SIG-M5 treated with dmso at 0.1 percent for 504 hours (cell line): ENCODE results near the gene SPAG4.

ENCODE experiments used
- DNase-seq: peaks from one replicate; lab custom pipeline; 2025; ENCODE audit not compliant: unreplicated experiment; lab: John Stamatoyannopoulos, UW

SPAG4 gene

DNA sequence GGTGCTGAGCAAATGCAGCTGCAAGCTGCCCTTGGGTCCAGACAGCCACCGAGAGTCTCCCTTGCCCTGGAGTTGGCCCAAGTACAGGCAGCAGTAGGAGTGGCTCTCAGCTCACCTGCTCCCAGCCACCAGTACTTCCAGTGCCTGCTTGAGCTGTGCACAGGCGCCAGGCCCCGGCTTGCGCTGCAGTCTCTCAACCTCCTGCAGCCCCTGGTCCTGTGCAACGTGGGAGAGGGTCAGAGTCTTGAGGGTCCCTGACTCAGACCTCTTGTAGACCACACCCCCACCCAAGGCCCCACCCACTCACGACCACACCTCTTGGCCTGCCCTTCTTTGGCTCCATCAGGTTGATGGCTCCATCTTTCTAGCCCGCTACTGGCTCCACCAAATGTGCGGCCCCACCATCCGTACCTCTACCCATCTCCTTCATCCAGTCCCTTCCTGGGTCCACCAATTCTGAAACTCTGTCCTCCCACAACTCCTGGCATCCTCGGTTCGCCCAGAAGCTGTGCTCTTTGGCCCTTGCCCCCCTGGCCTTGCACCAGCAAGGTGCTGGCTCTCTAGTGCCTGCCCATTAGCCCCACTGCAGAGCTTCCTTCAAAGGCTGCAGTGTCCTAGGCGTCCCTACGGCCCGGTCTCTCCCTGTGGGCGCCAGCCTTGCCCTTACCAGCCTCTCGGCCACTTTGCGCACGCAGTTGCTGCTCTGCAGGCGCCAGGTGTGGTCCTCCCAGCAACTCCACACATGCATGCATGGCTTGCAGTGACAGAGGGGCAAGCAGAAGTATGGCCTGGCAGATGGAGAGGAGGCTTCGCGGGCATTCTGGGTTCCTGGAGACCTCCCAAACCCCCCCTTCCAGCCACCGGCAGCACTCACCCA, 16.5 kb upstream of the SPAG4 start:
- no peak for DNase-seq

DNA sequence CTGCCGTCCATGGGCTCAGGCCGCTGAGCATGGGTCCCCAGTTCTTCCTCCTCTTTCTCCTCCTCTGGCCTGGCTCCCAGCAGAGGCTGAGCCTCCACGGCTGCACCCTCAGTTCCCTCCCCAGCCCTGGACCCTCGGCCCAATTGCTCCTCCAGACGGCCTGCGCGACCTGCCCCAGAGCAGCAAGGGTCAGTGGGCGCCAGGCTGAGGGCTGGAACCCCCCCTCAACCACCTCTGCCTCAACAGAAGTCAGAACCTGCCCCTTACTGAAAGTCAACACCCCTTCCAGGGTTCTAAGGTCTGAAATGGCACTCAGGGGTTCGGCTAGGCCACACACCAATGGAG, 15.9 kb upstream of the SPAG4 start:
- DNase-seq = no peak

DNA sequence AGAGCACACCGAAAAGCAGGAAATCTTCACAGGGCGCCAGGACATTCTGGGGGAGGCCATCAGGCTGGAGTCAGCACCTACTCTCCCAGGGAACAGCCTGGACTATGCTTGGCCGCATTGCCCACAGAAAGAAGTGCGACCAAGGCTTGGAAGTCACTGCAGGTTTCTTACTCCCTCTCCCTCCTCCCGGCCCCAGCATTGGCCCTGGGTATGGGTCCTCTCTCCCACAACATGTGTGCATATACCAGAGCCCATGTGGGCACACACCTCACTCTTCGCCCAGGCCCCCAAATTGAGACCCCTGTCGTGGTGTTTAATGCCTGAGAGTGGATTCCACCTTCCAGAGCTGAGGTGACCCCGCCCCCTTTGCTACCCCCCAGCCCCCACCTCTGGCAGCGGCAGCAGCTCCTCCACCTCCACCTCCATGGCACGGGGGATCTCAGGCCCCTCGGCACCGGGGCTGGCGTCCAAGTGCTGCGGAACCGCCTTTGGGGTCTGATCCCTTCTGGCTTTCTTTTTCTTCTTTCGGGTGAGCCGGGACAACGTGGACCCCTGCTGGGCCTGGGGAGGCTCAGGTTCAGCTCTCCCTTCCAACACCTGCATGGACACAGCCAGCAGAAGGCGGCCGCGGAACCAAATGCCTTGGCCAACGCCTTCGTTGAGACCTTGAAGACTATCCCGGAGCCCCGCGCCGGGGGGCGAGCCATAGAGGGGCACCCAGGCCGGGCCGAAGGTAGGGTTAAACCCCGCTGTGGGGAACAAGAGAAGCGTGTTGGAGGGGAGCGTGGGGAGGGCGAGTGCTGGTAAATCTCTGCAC, 15.2 kb upstream of the SPAG4 start:
- DNase-seq = no peak

DNA sequence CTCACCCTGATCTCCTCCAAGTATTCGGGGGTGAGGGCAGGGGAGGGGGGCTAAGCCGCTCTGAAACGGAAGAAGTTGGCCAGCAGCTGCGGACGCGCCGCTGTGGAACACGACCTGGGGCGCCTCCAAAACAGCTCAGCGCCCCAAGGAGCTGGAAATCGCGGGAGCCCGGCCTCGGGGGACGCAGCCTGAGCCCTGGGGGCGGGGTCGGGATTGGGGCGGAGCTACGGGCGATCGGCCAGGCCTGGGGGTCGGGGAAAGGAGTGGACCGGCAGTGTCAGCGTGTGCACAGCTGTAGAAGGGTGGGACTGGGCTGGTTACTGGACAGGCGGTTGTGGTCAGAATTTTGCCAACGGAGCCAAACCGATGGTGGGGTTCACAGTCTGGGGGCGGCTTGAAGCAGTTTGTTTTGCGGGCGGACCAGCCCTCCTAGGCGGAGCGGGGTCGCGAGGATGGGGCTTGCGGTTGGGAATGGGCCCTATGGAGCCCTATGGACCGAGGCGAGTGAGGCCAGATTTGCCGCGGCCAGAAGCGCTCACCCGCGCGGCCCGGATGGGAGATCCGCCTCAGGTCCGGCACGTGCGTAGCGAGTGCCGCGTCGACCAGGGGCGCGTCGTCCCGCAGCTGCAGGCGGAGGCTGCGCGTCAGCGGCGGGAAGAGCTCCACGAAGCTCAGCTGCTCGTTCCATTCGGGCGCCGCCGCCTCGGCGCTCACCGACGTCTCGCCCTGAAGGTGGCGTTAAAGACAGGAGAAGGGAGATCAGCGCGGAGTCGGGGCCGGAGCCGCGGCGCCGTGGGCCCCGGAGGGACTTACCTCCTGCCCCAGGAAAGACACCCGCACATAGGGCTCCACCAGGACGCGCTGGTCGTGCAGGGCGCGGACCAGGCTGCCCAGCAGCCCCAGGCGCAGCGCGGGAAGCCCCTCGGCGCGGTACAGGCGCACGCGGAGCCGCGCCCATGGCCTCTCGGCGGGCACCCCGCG, 14.3 kb upstream of the SPAG4 start:
- DNase-seq = peak; percentile 42

DNA sequence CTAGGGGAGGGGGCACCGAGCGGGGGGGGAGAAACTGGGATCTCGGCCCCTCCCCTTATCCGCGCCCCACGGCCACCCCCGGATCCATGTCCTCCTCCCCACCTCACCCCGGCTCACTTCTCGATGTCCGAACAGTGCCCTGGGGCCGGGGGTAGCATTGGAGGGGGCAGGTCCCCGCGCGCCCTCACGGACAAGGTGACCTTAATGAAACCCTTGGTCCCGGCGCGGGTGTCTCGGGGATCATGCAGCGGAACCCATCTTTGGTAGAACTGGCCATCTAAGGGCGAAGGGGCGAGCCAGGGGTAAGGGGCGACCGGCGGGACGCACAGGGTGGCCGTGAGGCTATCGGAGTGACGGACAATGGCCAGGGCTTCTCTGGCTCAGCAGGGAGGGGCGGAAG, 13.6 kb upstream of the SPAG4 start:
- no peak for DNase-seq

DNA sequence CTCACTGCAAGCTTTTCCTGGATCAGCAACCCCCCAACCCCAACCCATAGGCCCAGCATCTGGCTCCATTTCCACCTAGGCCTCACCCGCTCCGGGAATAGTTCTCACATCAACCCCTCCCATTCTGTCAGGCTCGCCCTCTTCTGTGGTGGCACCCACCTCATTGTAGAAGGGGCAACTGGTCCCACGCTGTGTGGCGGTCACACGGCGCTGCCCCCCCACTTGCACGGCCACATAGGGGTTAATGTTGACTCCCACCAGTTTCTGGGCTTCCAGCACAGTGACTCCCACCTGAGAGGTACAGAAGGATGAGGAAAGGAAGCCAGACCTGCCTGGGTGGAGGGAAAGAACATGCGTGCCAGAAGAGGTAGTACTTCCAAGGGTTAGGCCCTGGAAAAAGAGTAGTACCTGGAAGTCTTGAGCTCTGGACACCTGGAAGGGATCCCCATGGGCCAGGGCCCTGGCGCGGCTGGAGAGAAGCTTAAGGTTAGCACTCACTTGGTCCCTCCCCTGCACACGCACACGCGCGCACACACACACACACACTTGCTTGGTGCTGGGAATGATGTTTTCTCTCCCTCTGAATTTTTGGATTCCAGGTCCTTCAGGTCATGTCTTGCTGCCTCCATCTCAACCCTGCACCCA, 12.7 kb upstream of the SPAG4 start:
- DNase-seq = no peak

DNA sequence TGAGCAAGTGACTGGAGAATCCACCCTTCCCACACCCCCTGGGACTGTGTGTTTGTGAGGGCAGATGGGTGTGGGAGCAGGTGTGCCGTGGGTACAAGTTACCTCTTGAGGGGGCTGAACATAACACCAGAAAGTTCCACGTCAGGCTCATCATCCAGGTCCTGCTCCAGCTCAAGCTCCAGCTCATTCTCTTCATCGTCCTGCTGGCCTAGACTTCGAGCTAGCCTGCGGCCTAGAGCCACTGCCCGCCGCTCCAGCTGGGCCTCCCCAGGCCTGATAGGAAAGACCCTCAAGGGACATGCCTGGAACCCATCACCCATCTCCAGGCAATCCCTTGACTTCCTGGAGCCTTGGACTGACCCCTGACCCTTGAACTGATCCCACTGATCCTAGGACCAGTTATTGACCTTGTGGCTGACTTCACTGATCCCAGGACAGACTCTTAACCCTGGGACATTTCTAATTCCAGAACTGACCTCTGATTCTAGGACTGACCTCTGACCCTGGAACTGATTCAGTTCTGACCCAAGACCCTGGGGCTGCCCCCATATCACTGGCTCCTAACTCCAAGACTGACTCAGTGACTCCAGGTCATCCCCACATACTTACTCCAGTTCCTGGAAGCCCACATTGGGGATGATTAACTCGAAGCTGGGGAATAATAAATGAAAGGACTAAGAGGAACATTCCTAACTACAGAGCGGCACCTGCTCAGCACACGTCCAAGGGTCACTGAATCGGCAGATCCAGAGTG, 11.8 kb upstream of the SPAG4 start:
- DNase-seq = no peak

DNA sequence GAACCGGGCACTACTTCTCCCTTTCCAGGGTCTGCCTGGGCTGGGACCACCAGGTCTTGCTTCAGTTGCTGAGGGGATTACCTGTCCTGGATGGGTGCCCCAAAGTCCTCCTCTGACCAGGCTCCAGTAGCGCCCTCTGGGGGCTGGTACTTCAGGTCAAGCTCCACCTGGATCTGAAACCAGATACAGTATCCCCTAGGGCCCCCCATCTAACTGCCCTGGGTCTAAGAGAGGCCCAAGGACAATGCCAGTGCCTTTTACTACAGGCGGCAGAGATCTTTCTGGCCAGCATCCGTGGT, 11.2 kb upstream of the SPAG4 start:
- no peak for DNase-seq

DNA sequence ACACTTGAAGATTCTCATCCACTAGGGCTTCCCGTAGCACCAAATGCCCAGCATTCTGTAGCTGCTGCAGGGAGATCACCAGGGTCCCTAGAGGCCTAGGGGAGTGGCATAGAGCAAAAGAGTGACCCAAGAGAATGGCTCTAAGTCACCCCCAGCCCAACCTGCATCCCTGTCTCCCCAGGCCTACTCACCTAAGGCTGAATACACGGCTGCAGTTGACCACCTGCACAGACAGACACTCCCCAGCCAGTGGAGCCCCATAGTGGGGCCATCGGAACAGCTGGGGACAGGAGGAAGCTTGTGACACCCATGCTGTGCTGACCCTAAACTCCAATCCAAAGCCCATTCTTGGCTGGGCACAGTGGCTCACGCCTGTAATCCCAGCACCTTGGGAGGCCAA, 9.5 kb upstream of the SPAG4 start:
- no peak for DNase-seq

DNA sequence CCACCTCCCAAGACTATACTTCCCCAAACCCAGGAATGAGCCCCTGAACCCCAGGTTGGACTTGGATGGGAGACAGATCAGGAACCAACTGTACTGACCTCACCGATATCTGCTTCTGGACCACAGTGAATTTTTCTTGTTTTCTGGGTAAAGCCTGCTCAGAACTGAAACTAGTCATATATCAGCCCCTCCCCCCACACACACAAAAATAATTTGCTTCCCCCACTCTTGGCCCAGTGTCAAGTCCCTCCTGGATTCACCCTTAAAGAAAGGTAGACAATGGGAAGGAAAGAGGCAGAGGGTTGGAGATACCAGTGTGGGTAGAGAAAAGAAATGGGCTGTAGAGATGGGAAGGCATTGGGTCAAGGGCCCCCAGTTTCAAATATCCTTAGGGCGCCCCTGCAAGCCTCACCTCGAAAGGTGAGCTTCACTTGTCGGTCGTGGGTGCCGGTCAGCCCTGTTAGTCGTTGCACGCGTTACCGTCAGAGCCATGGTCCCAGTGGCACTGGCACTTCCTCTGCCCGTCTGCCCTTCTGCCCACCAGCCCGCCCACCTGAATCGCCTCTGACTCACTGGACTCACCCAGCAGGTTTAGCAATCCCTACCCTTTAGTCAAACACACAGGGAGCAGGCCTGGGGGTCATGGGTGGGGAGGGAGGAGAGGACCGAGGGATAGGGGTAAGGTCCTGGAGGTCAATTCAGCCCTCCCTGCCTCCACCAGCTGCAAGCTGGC, 8.5 kb upstream of the SPAG4 start:
- DNase-seq = no peak

DNA sequence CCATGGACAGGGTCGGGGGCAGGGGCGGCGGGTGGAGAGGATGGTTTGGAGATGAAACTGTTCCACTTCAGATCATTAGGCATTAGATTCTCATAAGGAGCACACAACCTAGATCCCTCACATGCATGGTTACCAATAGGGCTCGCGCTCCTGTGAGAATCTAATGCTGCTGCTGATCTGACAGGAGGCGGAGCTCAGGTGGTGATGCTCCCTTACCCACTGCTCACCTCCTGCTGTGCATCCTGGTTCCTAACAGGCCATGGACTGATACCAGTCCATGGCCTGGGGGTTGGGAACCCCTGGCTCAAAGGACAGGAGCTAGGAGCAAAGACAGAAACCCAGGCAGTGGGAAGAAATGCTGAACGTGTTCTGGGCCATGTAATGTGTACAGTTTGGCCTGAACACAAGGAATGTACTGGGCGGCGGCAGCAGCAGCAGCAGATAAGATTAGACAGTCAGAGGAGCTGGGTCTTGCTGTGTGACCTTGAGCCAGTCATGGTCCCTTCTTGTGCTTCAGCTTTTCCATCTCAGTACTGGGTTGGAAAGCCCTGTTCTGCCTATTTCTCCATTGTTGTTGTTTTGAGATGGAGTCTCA, 4.7 kb upstream of the SPAG4 start:
- no peak for DNase-seq

DNA sequence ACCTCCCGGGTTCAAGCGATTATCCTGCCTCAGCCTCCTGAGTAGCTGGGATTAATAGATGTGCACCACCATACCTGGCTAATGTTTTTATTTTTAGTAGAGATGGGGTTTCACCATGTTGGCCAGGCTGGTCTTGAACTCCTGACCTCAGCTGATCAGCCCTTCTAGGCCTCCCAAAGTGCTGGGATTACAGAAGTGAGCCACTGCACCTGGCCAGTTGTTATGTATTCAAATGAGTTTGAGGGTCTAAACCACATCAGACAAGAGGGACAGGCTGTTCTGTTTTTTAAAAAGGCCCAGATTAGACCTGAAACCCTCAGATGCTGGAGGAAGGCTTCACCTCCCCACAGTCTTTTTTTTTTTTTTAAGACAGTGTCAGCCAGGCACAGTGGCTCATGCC, 4.1 kb upstream of the SPAG4 start:
- DNase-seq = no peak

DNA sequence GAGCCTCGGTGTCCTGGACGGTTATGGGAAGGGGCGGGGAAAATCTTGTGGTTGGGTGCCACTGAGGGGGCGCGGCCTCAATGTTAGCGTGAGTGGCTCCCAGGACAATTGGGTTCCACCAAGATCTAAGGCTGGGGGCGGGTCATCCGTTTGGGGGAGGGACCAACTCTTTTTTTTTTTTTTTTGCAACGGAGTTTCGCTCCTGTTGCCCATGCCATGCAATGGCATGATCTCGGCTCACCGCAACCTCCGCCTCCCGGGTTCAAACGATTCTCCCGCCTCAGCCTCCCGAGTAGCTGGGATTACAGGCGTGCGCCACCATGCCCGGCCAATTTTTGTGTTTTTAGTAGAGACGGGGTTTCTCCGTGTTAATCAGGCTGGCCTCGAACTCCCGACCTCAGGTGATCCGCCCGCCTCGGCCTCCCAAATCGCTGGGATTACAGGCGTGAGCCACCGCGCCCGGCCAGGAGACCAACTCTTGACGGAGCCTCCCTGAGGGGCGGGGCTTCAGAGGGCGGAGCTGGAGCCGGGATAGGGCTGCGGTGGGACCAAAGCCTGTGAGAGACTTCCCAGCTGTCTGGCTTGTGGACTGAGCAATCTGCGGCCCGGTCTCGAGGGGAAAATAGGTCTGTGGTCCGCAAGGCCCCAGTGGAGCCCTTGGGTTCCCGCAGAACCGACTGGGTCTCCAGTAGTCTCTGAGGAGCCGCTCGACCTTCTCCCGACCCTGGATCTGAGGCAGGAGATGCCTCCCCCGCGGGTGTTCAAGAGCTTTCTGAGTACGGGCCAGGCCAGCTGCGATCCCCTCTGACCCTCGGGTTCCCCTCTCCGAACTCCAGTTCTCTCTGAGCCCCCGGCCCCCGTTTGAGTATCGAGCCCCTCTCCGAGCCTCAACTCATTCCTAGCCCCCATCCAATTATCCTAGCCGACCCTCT, 1.1 kb downstream of the SPAG4 start:
- DNase-seq = peak; percentile 38

DNA sequence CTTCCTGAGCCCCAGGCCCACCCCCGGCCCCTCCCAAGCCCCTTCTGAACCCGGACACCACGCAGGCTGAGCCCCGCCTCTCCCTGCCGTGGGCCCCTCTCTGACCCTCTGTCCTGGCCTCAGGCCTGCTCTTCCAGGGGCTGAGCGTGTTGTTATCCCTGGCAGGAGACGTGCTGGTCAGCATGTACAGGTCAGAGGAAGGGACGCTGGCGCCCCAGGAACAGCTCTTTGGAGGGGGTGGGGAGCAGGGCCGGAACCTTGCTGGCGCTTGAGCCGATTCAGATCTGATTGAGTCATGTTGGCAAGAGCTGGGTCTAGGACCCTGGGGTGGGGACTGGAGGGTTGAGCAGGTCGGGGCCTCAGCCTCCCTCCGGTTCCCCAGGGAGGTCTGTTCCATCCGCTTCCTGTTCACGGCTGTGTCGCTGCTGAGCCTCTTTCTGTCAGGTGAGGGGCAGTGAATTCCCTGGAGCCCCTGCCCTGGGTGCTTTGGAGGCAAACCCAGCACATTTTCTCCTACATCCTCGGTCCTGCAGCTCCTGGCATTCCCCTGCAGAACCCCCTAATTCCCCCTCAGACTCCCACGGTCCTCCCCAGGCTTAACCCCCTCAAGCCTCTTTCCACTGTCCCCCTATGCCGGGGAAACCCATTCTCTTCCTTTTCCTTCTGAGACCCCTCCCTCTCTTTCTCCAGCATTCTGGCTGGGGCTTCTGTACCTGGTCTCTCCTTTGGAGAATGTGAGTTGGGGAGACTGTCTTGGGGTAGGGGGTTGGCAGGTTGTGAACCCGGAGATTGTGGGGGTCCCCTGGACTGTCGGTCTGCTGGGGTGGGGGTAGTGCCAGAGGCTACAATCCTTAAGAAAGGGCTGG, 2.0 kb downstream of the SPAG4 start:
- peak; percentile 32 for DNase-seq

DNA sequence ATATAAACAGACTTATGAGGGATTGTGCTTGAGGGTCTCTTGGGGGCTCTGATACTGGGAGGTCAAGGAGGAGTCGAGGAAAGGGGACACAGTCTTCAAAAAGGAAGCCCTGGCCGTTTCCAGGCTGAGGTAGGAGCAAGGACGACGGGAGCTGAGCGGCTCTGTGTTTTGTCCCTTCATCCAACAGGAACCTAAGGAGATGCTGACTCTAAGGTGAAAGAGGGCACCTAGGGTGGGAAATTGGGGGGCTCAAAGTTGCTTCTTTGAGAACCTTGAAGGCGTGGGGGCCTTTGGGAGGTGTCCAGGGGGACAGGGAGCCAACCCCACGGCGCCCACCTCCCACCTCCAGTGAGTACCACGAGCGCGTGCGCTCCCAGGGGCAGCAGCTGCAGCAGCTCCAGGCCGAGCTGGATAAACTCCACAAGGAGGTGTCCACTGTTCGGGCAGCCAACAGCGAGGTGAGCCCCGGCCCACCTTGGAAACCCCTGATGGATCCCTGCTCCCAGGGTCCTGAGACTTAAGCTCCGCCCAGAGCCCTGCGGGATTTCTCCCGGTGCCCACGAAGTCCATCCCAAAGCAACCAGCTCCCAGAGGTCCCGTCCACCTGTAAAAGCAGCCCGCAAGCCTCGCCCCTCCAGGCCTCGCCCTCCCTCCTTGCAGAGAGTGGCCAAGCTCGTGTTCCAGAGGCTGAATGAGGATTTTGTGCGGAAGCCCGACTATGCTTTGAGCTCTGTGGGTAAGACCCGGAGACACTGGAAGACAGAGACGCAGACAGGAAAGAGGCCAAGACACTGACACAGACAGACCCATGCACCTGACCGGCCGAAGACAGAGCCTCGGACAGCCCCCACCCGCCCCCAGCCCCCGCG, 2.9 kb downstream of the SPAG4 start:
- DNase-seq = no peak
